OCI-LY7 (cell line): ENCODE data around the gene SNAPC2.

Source experiments
- CTCF ChIP-seq: fragments of 200-600 bp; sonication (generic); conservative IDR thresholded peaks from 2 replicates; pipeline ENCODE4 v1.5.1; 2014; ENCODE audit warnings: mild to moderate bottlenecking, antibody characterized with exemption, low read length, moderate library complexity, mixed read lengths
- EZH2phosphoT487 ChIP-seq: fragments of 200-600 bp; sonication (generic); IDR thresholded peaks from 2 replicates; pipeline ENCODE4 v1.6.1; 2018; ENCODE audit warnings: low read depth, borderline replicate concordance, mild to moderate bottlenecking, mixed run types, antibody characterized with exemption, low read length, moderate library complexity, mixed read lengths

- no peak for TF ChIP-seq CTCF
- TF ChIP-seq EZH2phosphoT487: no peak
Measured at GRCh38 chr19:7920519-7921301, 572 bp downstream of the SNAPC2 start.
